Prostate gland (tissue), 2 donors: ENCODE data around the gene SEMA5A.

Source experiments
- POLR2A ChIP-seq: fragments of 450-650 bp; IDR thresholded peaks from one replicate; pipeline ENCODE4 v1.6.1; 2016; ENCODE audit warnings: antibody characterized with exemption, mild to moderate bottlenecking
- POLR2AphosphoS5 ChIP-seq: sonication (generic); formaldehyde crosslinking; IDR thresholded peaks from one replicate; pipeline ENCODE4 v1.6.1; 2017; ENCODE audit warnings: antibody characterized with exemption
- TF ChIP-seq, protein P1 (sequence below), 4 experiments: fragments of 200-600 bp in 2 of 4; fragments of 450-650 bp in 2 of 4; sonication (generic) in 2 of 4; IDR thresholded peaks; 1 replicate in 3 of 4; 2 replicates in 1 of 4; pipeline ENCODE4 v1.5.1; 2016 to 2019; ENCODE audit warnings: antibody characterized with exemption in 4 of 4, mild to moderate bottlenecking in 2 of 4, moderate library complexity in 2 of 4

DNA sequence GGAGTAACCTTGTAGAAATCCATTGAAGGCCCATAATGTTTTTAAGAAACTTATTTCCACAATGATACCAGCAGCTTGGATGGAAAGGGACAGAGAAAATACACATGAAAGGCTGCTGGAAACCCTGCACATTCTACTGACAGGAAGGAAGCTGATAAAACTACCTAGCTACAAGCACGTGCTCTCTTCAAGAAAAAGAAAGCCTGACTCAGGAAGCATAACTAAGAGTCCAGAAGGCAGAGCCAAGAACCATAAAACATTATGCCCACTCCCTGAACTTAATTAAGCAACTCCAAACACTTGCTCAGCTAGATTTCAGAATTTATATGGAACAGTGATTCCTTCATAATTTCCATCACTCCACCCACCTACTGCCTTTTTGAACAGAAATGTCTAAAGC, 430.8 kb downstream of the SEMA5A start:
- TF ChIP-seq, protein P1, sequence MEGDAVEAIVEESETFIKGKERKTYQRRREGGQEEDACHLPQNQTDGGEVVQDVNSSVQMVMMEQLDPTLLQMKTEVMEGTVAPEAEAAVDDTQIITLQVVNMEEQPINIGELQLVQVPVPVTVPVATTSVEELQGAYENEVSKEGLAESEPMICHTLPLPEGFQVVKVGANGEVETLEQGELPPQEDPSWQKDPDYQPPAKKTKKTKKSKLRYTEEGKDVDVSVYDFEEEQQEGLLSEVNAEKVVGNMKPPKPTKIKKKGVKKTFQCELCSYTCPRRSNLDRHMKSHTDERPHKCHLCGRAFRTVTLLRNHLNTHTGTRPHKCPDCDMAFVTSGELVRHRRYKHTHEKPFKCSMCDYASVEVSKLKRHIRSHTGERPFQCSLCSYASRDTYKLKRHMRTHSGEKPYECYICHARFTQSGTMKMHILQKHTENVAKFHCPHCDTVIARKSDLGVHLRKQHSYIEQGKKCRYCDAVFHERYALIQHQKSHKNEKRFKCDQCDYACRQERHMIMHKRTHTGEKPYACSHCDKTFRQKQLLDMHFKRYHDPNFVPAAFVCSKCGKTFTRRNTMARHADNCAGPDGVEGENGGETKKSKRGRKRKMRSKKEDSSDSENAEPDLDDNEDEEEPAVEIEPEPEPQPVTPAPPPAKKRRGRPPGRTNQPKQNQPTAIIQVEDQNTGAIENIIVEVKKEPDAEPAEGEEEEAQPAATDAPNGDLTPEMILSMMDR (IDR thresholded peaks at IDR 0.05): no peak
- TF ChIP-seq POLR2AphosphoS5 (no peak), POLR2A (no peak)
